Prostate gland (tissue), 2 donors: ENCODE data around the gene PPY.

ENCODE experiments used
- POLR2A ChIP-seq: fragments of 450-650 bp; IDR thresholded peaks from one replicate; pipeline ENCODE4 v1.6.1; 2016; ENCODE audit warnings: antibody characterized with exemption, mild to moderate bottlenecking
- POLR2AphosphoS5 ChIP-seq: sonication (generic); formaldehyde crosslinking; IDR thresholded peaks from one replicate; pipeline ENCODE4 v1.6.1; 2017; ENCODE audit warnings: antibody characterized with exemption
- TF ChIP-seq, protein P1 (sequence below), 4 experiments: fragments of 200-600 bp in 2 of 4; fragments of 450-650 bp in 2 of 4; sonication (generic) in 2 of 4; IDR thresholded peaks; 1 replicate in 3 of 4; 2 replicates in 1 of 4; pipeline ENCODE4 v1.5.1; 2016 to 2019; ENCODE audit warnings: antibody characterized with exemption in 4 of 4, mild to moderate bottlenecking in 2 of 4, moderate library complexity in 2 of 4

DNA sequence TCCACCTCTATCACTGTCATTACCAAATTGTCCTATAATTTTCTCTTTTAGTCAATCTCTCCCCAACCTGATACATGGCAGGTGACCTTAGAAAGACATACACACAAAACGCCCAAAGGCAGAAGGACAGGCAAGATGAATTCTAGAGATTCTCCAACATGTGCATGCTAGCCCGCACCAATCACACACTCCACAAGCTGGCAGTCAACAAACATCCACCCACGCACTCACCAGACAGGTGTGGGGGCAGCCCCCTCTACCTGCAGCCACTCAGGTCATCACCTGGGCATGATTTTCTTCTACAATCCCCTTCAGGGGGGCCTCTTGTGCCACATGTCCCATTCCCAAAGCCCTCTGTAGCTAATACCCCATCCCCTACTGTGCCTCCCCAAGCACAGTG lies 44.4 kb downstream of the PPY start:
- TF ChIP-seq, protein P1, sequence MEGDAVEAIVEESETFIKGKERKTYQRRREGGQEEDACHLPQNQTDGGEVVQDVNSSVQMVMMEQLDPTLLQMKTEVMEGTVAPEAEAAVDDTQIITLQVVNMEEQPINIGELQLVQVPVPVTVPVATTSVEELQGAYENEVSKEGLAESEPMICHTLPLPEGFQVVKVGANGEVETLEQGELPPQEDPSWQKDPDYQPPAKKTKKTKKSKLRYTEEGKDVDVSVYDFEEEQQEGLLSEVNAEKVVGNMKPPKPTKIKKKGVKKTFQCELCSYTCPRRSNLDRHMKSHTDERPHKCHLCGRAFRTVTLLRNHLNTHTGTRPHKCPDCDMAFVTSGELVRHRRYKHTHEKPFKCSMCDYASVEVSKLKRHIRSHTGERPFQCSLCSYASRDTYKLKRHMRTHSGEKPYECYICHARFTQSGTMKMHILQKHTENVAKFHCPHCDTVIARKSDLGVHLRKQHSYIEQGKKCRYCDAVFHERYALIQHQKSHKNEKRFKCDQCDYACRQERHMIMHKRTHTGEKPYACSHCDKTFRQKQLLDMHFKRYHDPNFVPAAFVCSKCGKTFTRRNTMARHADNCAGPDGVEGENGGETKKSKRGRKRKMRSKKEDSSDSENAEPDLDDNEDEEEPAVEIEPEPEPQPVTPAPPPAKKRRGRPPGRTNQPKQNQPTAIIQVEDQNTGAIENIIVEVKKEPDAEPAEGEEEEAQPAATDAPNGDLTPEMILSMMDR (IDR thresholded peaks at IDR 0.05) = no peak
- TF ChIP-seq POLR2AphosphoS5 (peak; percentile 3), POLR2A (no peak)
